ENCODE results near the gene ARIH2. TPM values are rescaled to one million over a fixed set of nuclear protein-coding genes. Genes with fewer than 3 reads are reported as not detected.

The ARIH2 gene
- polyA plus RNA-seq, 1 donor = 78.4 TPM

Other genes with a start within 250 kb of the ARIH2 start
- 15.2 TPM for gene NCKIPSD, start 232.9 kb upstream of the ARIH2 start, polyA plus RNA-seq
- 176 TPM for gene IP6K2, start 201.6 kb upstream of the ARIH2 start, polyA plus RNA-seq
- 28.6 TPM for gene PRKAR2A, start 71.0 kb upstream of the ARIH2 start, polyA plus RNA-seq
- gene SLC25A20, start 20.0 kb upstream of the ARIH2 start, polyA plus RNA-seq = 54.7 TPM
- 46.5 TPM for gene P4HTM, start 71.4 kb downstream of the ARIH2 start, polyA plus RNA-seq
- 187 TPM for gene WDR6, start 88.5 kb downstream of the ARIH2 start, polyA plus RNA-seq
- gene DALRD3, start 99.7 kb downstream of the ARIH2 start, polyA plus RNA-seq = 28.5 TPM
- 61.9 TPM for gene NDUFAF3, start 103.3 kb downstream of the ARIH2 start, polyA plus RNA-seq
- gene IMPDH2, start 110.6 kb downstream of the ARIH2 start, polyA plus RNA-seq = 261 TPM
- 58.0 TPM for gene QRICH1, start 175.2 kb downstream of the ARIH2 start, polyA plus RNA-seq
- 291 TPM for gene QARS1, start 185.9 kb downstream of the ARIH2 start, polyA plus RNA-seq
- gene USP19, start 202.0 kb downstream of the ARIH2 start, polyA plus RNA-seq = 40.4 TPM
- 209 TPM for gene LAMB2, start 214.2 kb downstream of the ARIH2 start, polyA plus RNA-seq
- 21.4 TPM for gene CCDC71, start 247.5 kb downstream of the ARIH2 start, polyA plus RNA-seq